D721Med (cell line): ENCODE measurements around the gene C1orf210.

ENCODE experiments used
- DNase-seq: peaks from one replicate; pipeline ENCODE4 v3.0.0; 2011; ENCODE audit warnings: low spot score; ENCODE audit not compliant: insufficient read length
- FAIRE-seq: peaks from 2 replicates; lab custom pipeline; 2011; peaks lifted over from hg19 to GRCh38; lab: Jason Lieb, UNC
- CTCF ChIP-seq: IDR thresholded peaks from 2 replicates; pipeline ENCODE4 v1.5.1; 2012; ENCODE audit warnings: mild to moderate bottlenecking, control low read depth; ENCODE audit not compliant: insufficient read depth; ENCODE audit errors: missing control alignments

Gene C1orf210

GRCh38 chr1:43324810-43325209 is 39.4 kb upstream of the C1orf210 start:
- no peak for TF ChIP-seq CTCF
- FAIRE-seq = no peak
- no peak for DNase-seq

- TF ChIP-seq CTCF = no peak
- DNase-seq (no peak), FAIRE-seq (no peak)
Observed at GRCh38 chr1:43322506-43322905, 37.1 kb upstream of the C1orf210 start.

GRCh38 chr1:43321331-43321891 is 36.0 kb upstream of the C1orf210 start:
- no peak for TF ChIP-seq CTCF
- DNase-seq (no peak), FAIRE-seq (no peak)

- DNase-seq (no peak), FAIRE-seq (no peak)
- no peak for TF ChIP-seq CTCF
Observed at GRCh38 chr1:43319766-43320165, 34.4 kb upstream of the C1orf210 start.

GRCh38 chr1:43319288-43319687 is 33.9 kb upstream of the C1orf210 start:
- DNase-seq (no peak), FAIRE-seq (no peak)
- TF ChIP-seq CTCF = no peak

GRCh38 chr1:43318831-43319230 is 33.5 kb upstream of the C1orf210 start:
- DNase-seq (no peak), FAIRE-seq (no peak)
- no peak for TF ChIP-seq CTCF

GRCh38 chr1:43317817-43318471 is 32.6 kb upstream of the C1orf210 start:
- no peak for FAIRE-seq
- TF ChIP-seq CTCF = no peak
- DNase-seq = no peak
